ENCODE results near the gene CPT1A.

CPT1A gene

DNA sequence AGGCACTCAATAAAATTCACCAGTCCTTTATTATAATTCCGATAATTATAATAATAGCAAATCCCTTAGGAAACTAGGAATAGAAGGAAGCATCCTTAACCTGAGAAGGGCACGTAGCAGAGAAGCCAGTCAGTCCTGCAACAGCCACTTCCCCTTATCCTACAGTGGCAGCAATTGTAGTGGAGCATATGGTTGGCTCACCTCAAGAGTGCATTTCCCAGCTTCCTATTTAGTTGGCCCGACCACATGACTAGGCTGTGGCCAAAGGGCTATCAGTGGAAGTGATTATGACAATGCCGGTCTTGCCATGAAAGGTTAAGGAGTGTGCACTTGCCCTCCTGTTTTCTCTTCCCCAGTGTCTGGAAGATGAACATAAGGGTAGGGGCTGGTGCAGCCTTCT, 117.4 kb downstream of the CPT1A start:
- no peak for DNase-seq (ENCODE audit: extremely low spot score, insufficient read length, low read depth)
- FAIRE-seq: no peak

DNA sequence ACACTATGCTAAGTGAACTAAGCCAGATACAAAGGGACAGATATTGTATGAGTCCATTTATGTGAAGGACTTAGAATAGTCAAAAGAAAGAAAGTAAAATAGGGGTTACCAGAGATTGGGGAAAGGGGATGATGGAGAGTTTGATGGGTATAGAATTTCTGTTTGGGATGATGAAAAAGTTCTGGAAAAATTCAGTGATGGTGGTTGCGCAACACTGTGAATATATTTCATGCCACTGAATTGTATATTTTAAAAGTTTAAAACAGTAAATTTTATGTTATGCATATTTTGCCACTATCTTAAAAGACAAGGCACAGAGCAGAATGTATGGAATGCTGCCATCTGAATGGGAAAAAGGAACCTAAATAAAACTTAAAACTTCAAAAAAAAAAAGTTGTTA, 119.6 kb downstream of the CPT1A start:
- no peak for DNase-seq (ENCODE audit: extremely low spot score, insufficient read length, low read depth)
- FAIRE-seq: no peak

DNA sequence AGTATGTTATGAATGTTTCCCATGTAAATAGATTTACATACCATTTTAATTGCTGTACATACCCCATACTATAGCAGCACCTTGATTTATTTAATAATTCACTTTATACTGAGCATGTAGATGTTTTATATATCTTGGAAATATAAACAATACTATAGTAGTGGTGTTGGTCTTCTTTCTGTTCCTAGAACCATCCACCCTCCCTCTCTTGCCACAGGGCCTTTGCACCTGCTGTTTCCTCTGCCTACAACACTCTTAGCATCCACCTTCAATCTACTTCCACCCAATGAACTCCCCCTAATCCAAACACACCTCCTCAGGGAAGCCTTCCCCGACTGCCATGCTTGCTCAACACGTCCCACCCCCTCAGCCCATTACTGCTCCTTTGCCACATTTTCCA, 120.6 kb downstream of the CPT1A start:
- FAIRE-seq (no peak), DNase-seq (ENCODE audit: extremely low spot score, insufficient read length, low read depth) (no peak)

DNA sequence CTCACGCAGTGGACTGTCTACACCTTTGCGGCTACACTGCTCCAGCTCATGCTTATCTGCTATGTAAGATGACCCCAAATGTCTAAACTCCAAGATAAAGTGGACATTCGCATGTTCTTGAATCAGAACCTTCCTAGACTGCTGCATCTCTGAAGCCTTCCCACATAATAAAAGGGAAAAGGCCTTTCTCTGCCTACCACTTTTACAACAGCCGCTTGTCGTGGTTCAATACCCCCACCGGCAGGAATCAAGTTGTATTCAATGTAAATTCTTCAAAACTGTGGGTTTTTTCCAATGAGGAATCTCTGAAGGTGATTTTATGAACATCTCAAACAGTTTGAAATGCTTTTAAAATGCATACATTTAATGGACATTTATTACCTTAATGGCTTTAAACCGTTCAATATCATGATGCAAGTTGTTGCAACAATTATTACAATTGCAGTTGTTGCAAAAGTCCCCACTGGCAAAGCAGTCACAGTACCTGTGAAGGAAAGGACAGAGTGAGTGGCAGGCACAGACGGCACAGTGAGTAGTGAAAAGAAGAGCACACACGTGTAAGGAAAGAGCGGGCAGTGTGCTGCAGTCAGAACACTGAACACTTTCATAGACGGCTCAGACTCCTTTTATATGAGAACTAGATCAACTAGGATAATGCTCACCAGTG, 126.1 kb downstream of the CPT1A start:
- DNase-seq (ENCODE audit: extremely low spot score, insufficient read length, low read depth) (no peak), FAIRE-seq (no peak)

DNA sequence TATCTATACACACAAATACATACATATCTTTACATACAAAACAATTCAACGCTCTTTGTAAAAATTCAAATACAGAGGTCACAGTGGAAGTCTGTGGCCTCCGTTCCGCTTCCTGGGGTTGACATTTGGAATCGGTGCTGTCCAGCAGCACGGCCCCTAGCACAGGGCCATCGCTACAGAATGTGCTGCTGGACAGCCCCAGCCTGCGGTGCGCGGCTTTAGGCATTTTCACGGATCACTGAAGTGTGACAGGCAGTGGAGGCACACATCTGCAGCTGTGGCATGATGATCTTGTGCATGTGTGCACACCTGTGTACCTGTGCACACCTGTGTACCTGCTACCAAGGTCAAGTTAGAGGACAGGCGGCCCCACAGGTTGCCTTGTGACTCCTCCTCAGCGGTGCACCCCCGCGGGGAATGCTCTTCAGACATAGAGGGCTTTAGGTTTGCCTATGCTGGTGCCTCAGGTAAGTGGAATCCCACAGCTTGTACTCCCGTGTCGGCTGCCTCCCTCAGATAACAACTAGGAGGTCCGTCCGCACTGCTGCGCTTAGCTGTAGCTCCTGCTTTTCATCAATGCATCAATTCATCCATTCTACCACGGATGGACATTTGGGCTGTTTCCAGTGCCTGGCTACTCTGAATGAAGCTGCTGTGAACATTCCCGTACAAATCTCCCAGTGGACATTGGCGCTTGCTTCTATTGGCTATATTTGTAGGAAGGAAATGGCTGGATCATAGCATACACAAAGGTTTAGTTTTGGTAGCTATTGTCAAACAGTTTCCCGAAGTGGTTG, 127.5 kb downstream of the CPT1A start:
- FAIRE-seq: no peak
- no peak for DNase-seq (ENCODE audit: extremely low spot score, insufficient read length, low read depth)

DNA sequence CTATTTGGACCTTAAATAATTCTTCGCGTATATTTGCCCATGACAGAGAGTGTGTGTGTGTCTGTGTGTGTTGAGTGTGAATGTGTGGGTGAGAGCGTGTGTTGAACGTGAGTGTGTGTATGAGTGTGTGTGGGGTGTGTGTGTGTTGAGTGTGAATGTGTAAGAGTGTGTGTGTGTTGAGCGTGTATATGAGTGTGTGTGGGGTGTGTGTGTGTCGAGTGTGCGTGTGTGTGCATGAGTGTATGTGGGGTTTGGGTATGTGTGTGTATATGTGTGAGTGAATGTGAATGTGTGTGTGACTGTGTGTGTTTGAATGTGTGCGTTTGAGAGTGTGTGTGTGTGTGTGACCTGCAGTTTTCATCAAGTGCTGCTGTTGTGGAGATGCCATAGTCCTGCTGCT, 130.6 kb downstream of the CPT1A start:
- no peak for DNase-seq (ENCODE audit: extremely low spot score, insufficient read length, low read depth)
- FAIRE-seq: no peak

DNA sequence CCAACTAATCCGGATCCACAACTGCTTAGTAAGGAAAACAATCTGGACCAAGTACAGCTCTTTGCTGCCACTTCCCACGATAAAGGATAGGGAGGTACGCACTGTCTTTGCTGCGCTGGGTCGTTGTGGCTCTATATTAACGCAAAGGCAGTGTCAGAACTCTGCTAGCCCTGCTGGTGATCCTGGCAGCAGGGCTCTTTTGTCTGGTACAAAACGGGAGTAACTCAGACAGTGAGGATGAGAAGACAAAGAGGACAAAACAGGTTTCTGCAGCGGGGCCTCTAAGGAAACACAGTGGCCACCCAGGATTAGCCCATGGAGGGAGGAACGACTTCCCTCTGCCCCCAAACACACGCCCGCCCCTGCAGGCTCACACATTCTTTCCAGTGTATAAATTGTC, 131.3 kb downstream of the CPT1A start:
- FAIRE-seq: no peak
- DNase-seq (ENCODE audit: extremely low spot score, insufficient read length, low read depth): no peak

DNA sequence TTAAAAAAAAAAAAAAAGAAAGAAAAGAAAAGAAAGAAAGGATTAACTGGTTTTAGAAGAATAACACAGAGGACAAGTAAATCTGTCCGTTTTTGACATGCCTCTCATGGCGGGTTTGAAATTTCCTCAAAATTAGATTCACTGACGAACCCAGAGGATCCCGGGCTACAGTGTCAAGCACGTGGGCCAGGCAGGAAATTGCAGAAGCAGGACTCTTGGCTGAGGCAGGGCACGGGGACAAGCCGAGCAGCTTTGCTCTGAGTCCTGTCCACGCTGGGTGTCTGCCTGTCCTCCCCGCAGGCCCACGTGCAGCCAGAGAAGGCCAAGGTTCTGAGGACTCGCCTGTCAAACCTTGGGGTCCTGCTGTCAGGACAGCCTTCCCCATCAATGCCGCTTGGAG, 132.7 kb downstream of the CPT1A start:
- FAIRE-seq (no peak), DNase-seq (ENCODE audit: extremely low spot score, insufficient read length, low read depth) (no peak)

DNA sequence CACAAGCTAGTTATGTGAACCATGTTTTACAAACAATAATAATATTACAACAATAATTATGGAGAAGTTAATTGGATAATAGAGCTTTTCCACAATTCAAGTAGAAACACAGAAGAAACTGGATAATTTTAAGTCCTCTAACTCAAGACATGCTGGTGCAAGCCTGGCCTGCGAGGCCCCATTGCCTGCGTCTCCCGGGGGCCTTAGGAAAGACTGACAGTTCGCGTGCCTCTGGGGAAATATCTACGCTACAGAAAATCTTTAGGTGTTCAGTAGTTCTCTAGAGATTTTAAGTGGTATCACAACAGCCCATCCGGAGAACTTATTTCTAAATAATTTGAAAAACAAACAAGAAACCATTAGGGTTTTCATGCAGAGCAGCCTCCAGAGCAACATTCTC, 134.2 kb downstream of the CPT1A start:
- DNase-seq (ENCODE audit: extremely low spot score, insufficient read length, low read depth) (no peak), FAIRE-seq (no peak)

DNA sequence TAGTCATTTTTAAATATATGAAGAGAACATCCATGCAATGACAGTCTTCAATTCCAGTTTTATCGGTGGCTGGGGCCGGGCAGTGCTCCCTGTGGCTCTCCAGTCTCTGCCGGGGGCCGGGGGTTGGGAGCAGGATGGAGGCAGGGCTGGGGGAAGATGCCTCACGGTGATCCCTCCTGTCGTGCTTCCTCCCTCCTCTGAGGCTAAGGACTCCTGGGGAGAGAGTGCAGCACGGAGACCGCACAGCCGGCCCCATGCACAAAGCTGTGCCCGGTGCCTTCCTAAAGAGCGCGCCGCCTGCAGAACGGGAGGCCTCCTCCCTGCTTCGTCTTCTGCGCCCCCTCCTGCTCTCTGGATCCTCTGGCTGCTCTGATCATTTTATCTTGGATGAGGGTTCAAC, 136.8 kb downstream of the CPT1A start:
- DNase-seq (ENCODE audit: extremely low spot score, insufficient read length, low read depth) (no peak), FAIRE-seq (no peak)
